ENCODE measurements around the gene MLLT6.
A peak's percentile ranks its signal among the peaks of the same experiment; 100 is the strongest.
"Not testable (repeated sequence)": the region's sequence is repeated elsewhere in the genome, so short reads cannot be mapped to it uniquely, and the experiment has no call there.

Gene MLLT6

GRCh38 chr17:38719289-38719942 lies 14.3 kb downstream of the MLLT6 start:
- H3K27ac ChIP-seq (ENCODE audit: low read depth, low read length, severe bottlenecking), result no peak overlapping the region
- H3K9me3 ChIP-seq (ENCODE audit: control insufficient read depth, low read length), result no peaks in the 10 kb centered on the region
- H3K4me1 ChIP-seq (ENCODE audit: control insufficient read depth, insufficient read depth, low read length, poor library complexity, severe bottlenecking), result peaks cover 6% of the 10 kb centered on the region
- 78 to 80% methylated on average over 23 to 26 of the region's 29 CpGs for WGBS, 2 experiments (ENCODE audit: insufficient coverage in 2 of 2)
- H3K36me3 ChIP-seq (ENCODE audit: control insufficient read depth, insufficient read depth, low read length), result peaks cover 33% of the 10 kb centered on the region
- no peak overlapping the region for H3K4me3 ChIP-seq (ENCODE audit: extremely low read depth, insufficient read depth, low read length, poor library complexity, severe bottlenecking)

GRCh38 chr17:38719943-38720641 lies 15.0 kb downstream of the MLLT6 start:
- 77 to 81% methylated on average over 27 to 33 of the region's 39 CpGs for WGBS, 2 experiments (ENCODE audit: insufficient coverage in 2 of 2)
- H3K4me3 ChIP-seq (ENCODE audit: extremely low read depth, insufficient read depth, low read length, poor library complexity, severe bottlenecking), result no peak overlapping the region
- H3K4me1 ChIP-seq (ENCODE audit: control insufficient read depth, insufficient read depth, low read length, poor library complexity, severe bottlenecking), result peaks cover 6% of the 10 kb centered on the region
- H3K27ac ChIP-seq (ENCODE audit: low read depth, low read length, severe bottlenecking), result no peak overlapping the region
- H3K9me3 ChIP-seq (ENCODE audit: control insufficient read depth, low read length), result no peaks in the 10 kb centered on the region
- peaks cover 27% of the 10 kb centered on the region for H3K36me3 ChIP-seq (ENCODE audit: control insufficient read depth, insufficient read depth, low read length)

- no peak overlapping the region for H3K27ac ChIP-seq (ENCODE audit: low read depth, low read length, severe bottlenecking)
- peaks cover 6% of the 10 kb centered on the region for H3K4me1 ChIP-seq (ENCODE audit: control insufficient read depth, insufficient read depth, low read length, poor library complexity, severe bottlenecking)
- no peak overlapping the region for H3K4me3 ChIP-seq (ENCODE audit: extremely low read depth, insufficient read depth, low read length, poor library complexity, severe bottlenecking)
- no peaks in the 10 kb centered on the region for H3K9me3 ChIP-seq (ENCODE audit: control insufficient read depth, low read length)
- peaks cover 22% of the 10 kb centered on the region for H3K36me3 ChIP-seq (ENCODE audit: control insufficient read depth, insufficient read depth, low read length)
- 95 to 100% methylated on average over 4 to 6 of the region's 6 CpGs for WGBS, 2 experiments (ENCODE audit: insufficient coverage in 2 of 2)
Measured at GRCh38 chr17:38720941-38721340, 15.9 kb downstream of the MLLT6 start.

- H3K27ac ChIP-seq (ENCODE audit: low read depth, low read length, severe bottlenecking), result no peak overlapping the region
- H3K4me1 ChIP-seq (ENCODE audit: control insufficient read depth, insufficient read depth, low read length, poor library complexity, severe bottlenecking), result peaks cover 6% of the 10 kb centered on the region
- 96% methylated on average over 8 of the region's 16 CpGs; no CpG with 5 or more reads in 1 of the 2 experiments for WGBS, 2 experiments (ENCODE audit: insufficient coverage in 2 of 2)
- peaks cover 15% of the 10 kb centered on the region for H3K36me3 ChIP-seq (ENCODE audit: control insufficient read depth, insufficient read depth, low read length)
- H3K4me3 ChIP-seq (ENCODE audit: extremely low read depth, insufficient read depth, low read length, poor library complexity, severe bottlenecking), result no peak overlapping the region
- no peaks in the 10 kb centered on the region for H3K9me3 ChIP-seq (ENCODE audit: control insufficient read depth, low read length)
Measured at GRCh38 chr17:38721802-38722201, 16.7 kb downstream of the MLLT6 start.

- 93 to 95% methylated on average over 6 to 14 of the region's 16 CpGs for WGBS, 2 experiments (ENCODE audit: insufficient coverage in 2 of 2)
- Histone ChIP-seq H3K4me3 (ENCODE audit: extremely low read depth, insufficient read depth, low read length, poor library complexity, severe bottlenecking) (no peak overlapping the region), H3K27ac (ENCODE audit: low read depth, low read length, severe bottlenecking) (no peak overlapping the region), H3K9me3 (ENCODE audit: control insufficient read depth, low read length) (no peaks in the 10 kb centered on the region), H3K36me3 (ENCODE audit: control insufficient read depth, insufficient read depth, low read length) (peaks cover 7% of the 10 kb centered on the region), H3K4me1 (ENCODE audit: control insufficient read depth, insufficient read depth, low read length, poor library complexity, severe bottlenecking) (peaks cover 8% of the 10 kb centered on the region)
Measured at GRCh38 chr17:38724337-38724988, 19.4 kb downstream of the MLLT6 start.

GRCh38 chr17:38725066-38725465 lies 20.0 kb downstream of the MLLT6 start:
- 86 to 90% methylated on average over 7 to 10 of the region's 10 CpGs for WGBS, 2 experiments (ENCODE audit: insufficient coverage in 2 of 2)
- H3K4me3 ChIP-seq (ENCODE audit: extremely low read depth, insufficient read depth, low read length, poor library complexity, severe bottlenecking), result no peak overlapping the region
- H3K36me3 ChIP-seq (ENCODE audit: control insufficient read depth, insufficient read depth, low read length), result peaks cover 7% of the 10 kb centered on the region
- no peak overlapping the region for H3K27ac ChIP-seq (ENCODE audit: low read depth, low read length, severe bottlenecking)
- H3K4me1 ChIP-seq (ENCODE audit: control insufficient read depth, insufficient read depth, low read length, poor library complexity, severe bottlenecking), result peaks cover 8% of the 10 kb centered on the region
- H3K9me3 ChIP-seq (ENCODE audit: control insufficient read depth, low read length), result no peaks in the 10 kb centered on the region

GRCh38 chr17:38726145-38726544 lies 21.1 kb downstream of the MLLT6 start:
- H3K27ac ChIP-seq (ENCODE audit: low read depth, low read length, severe bottlenecking); H3K4me3 ChIP-seq (ENCODE audit: extremely low read depth, insufficient read depth, low read length, poor library complexity, severe bottlenecking); H3K9me3 ChIP-seq (ENCODE audit: control insufficient read depth, low read length); H3K36me3 ChIP-seq (ENCODE audit: control insufficient read depth, insufficient read depth, low read length): not testable (repeated sequence)
- H3K4me1 ChIP-seq (ENCODE audit: control insufficient read depth, insufficient read depth, low read length, poor library complexity, severe bottlenecking), result peaks cover 12% of the 10 kb centered on the region
- 80 to 100% methylated on average over 1 to 5 of the region's 8 CpGs for WGBS, 2 experiments (ENCODE audit: insufficient coverage in 2 of 2)

- peaks cover 10% of the 10 kb centered on the region for H3K36me3 ChIP-seq (ENCODE audit: control insufficient read depth, insufficient read depth, low read length)
- H3K9me3 ChIP-seq (ENCODE audit: control insufficient read depth, low read length), result no peaks in the 10 kb centered on the region
- H3K4me1 ChIP-seq (ENCODE audit: control insufficient read depth, insufficient read depth, low read length, poor library complexity, severe bottlenecking), result peaks cover 16% of the 10 kb centered on the region
- H3K4me3 ChIP-seq (ENCODE audit: extremely low read depth, insufficient read depth, low read length, poor library complexity, severe bottlenecking), result no peak overlapping the region
- H3K27ac ChIP-seq (ENCODE audit: low read depth, low read length, severe bottlenecking), result no peak overlapping the region
- 100% methylated on average over 1 to 4 of the region's 5 CpGs for WGBS, 2 experiments (ENCODE audit: insufficient coverage in 2 of 2)
Measured at GRCh38 chr17:38727736-38728135, 22.7 kb downstream of the MLLT6 start.

GRCh38 chr17:38728290-38728831 lies 23.3 kb downstream of the MLLT6 start:
- no peak overlapping the region for H3K4me3 ChIP-seq (ENCODE audit: extremely low read depth, insufficient read depth, low read length, poor library complexity, severe bottlenecking)
- H3K4me1 ChIP-seq (ENCODE audit: control insufficient read depth, insufficient read depth, low read length, poor library complexity, severe bottlenecking), result peaks cover 16% of the 10 kb centered on the region
- H3K27ac ChIP-seq (ENCODE audit: low read depth, low read length, severe bottlenecking), result no peak overlapping the region
- peaks cover 16% of the 10 kb centered on the region for H3K36me3 ChIP-seq (ENCODE audit: control insufficient read depth, insufficient read depth, low read length)
- no peaks in the 10 kb centered on the region for H3K9me3 ChIP-seq (ENCODE audit: control insufficient read depth, low read length)
- WGBS, 2 experiments (ENCODE audit: insufficient coverage in 2 of 2), result 83 to 94% methylated on average over 5 to 8 of the region's 8 CpGs

- peaks cover 26% of the 10 kb centered on the region for H3K36me3 ChIP-seq (ENCODE audit: control insufficient read depth, insufficient read depth, low read length)
- peak overlapping the region; percentile 49 for H3K27ac ChIP-seq (ENCODE audit: low read depth, low read length, severe bottlenecking)
- peaks cover 16% of the 10 kb centered on the region for H3K4me1 ChIP-seq (ENCODE audit: control insufficient read depth, insufficient read depth, low read length, poor library complexity, severe bottlenecking)
- H3K9me3 ChIP-seq (ENCODE audit: control insufficient read depth, low read length), result no peaks in the 10 kb centered on the region
- peak overlapping the region; percentile 54 for H3K4me3 ChIP-seq (ENCODE audit: extremely low read depth, insufficient read depth, low read length, poor library complexity, severe bottlenecking)
- 39 to 61% methylated on average over 8 to 9 of the region's 14 CpGs for WGBS, 2 experiments (ENCODE audit: insufficient coverage in 2 of 2)
Measured at GRCh38 chr17:38729368-38729885, 24.4 kb downstream of the MLLT6 start.

Measured in mesodermal cell (in vitro differentiated cells).